DOHH2 (cell line): ENCODE data around the gene MOB2.
"Not testable (repeated sequence)": the region's sequence is repeated elsewhere in the genome, so short reads cannot be mapped to it uniquely, and the experiment has no call there.

Source experiments
- H3F3A ChIP-seq: fragments of 200-600 bp; sonication (generic), shearing (Covaris generic); 2 replicates; pipeline ENCODE4 v1.6.0; 2016; ENCODE audit warnings: antibody characterized with exemption, mild to moderate bottlenecking; ENCODE audit not compliant: control insufficient read depth, insufficient read depth
- H3K27ac ChIP-seq: fragments of 200-600 bp; sonication (generic); 2 replicates; pipeline ENCODE4 v1.5.1; 2014; ENCODE audit warnings: low read depth, mild to moderate bottlenecking, low read length, moderate library complexity
- H3K27me3 ChIP-seq: fragments of 200-600 bp; sonication (generic); 2 replicates; pipeline ENCODE4 v1.6.1; 2014; ENCODE audit warnings: mild to moderate bottlenecking, low read length, mixed read lengths; ENCODE audit not compliant: control insufficient read depth
- H3K36me3 ChIP-seq: fragments of 200-600 bp; sonication (generic); 2 replicates; pipeline ENCODE4 v1.6.1; 2014; ENCODE audit warnings: mild to moderate bottlenecking, low read length, moderate library complexity, mixed read lengths; ENCODE audit not compliant: control insufficient read depth
- H3K4me1 ChIP-seq: fragments of 200-600 bp; sonication (generic); 2 replicates; pipeline ENCODE4 v1.6.1; 2014; ENCODE audit warnings: mild to moderate bottlenecking, low read length, mixed read lengths; ENCODE audit not compliant: control insufficient read depth
- H3K4me2 ChIP-seq: fragments of 200-600 bp; sonication (generic); 2 replicates; pipeline ENCODE4 v1.6.0; 2014; ENCODE audit warnings: mild to moderate bottlenecking, low read length, moderate library complexity
- H3K4me3 ChIP-seq: fragments of 200-600 bp; sonication (generic); 2 replicates; pipeline ENCODE4 v1.5.1; 2014; ENCODE audit warnings: mild to moderate bottlenecking, low read length, mixed read lengths
- H3K79me2 ChIP-seq: fragments of 200-600 bp; sonication (generic); 2 replicates; pipeline ENCODE4 v1.6.1; 2014; ENCODE audit warnings: mild to moderate bottlenecking, low read length, mixed read lengths; ENCODE audit not compliant: control insufficient read depth
- H3K9me2 ChIP-seq: fragments of 200-600 bp; sonication (generic); replicated peaks from 2 replicates; pipeline ENCODE4 v1.6.1; 2014; ENCODE audit warnings: mild to moderate bottlenecking, low read length, mixed read lengths; ENCODE audit not compliant: control insufficient read depth
- H3K9me3 ChIP-seq: fragments of 200-600 bp; sonication (generic); 2 replicates; pipeline ENCODE4 v1.6.1; 2014; ENCODE audit warnings: antibody characterized with exemption, low read length, mixed read lengths; ENCODE audit not compliant: control insufficient read depth, insufficient read depth
- H4K20me1 ChIP-seq: fragments of 200-600 bp; sonication (generic); 2 replicates; pipeline ENCODE4 v1.6.0; 2014; ENCODE audit warnings: low read depth, mild to moderate bottlenecking, antibody characterized with exemption, low read length, moderate library complexity; ENCODE audit not compliant: control insufficient read depth, insufficient read depth
- EZH2phosphoT487 ChIP-seq: fragments of 200-600 bp; sonication (generic); IDR thresholded peaks from 2 replicates; pipeline ENCODE4 v1.6.1; 2017; ENCODE audit warnings: borderline replicate concordance, mild to moderate bottlenecking, antibody characterized with exemption, low read length, moderate library complexity, mixed read lengths
- TF ChIP-seq, protein P1 (sequence below): fragments of 200-600 bp; sonication (generic); IDR thresholded peaks from one replicate; pipeline ENCODE4 v1.5.1; 2014; ENCODE audit warnings: antibody characterized with exemption, mild to moderate bottlenecking, low read depth, low read length; ENCODE audit not compliant: poor library complexity, severe bottlenecking

Gene MOB2

DNA sequence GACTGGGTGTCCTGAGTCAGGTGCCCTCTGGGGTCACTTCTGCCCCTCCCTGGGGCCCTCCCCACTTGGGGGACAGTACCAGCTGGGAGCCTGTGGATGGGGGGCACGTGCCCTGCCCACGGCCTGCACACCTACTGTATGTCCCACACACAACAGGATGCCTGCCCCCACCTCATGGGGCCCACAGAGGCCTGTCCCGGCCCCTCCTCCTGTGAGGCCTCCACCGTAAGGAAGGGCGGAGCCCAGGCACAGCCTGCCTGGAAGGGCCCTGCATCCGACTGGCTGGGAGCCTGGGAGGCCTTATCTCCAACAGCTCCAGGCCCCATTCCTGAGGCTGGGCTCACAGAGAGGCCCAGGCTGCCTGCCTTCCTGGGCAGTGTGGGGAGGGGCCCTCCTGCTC lies 49.1 kb downstream of the MOB2 start:
- Histone ChIP-seq H3F3A (no peaks in the 10 kb centered on the region), H4K20me1 (no peaks in the 10 kb centered on the region), H3K9me2 (no peaks in the 10 kb centered on the region), H3K27me3 (no peaks in the 10 kb centered on the region), H3K36me3 (no peaks in the 10 kb centered on the region), H3K4me2 (no peak overlapping the region), H3K27ac (no peak overlapping the region), H3K4me1 (no peaks in the 10 kb centered on the region), H3K9me3 (no peaks in the 10 kb centered on the region), H3K79me2 (no peaks in the 10 kb centered on the region), H3K4me3 (no peak overlapping the region)
- no peak for TF ChIP-seq EZH2phosphoT487
- TF ChIP-seq, protein P1, sequence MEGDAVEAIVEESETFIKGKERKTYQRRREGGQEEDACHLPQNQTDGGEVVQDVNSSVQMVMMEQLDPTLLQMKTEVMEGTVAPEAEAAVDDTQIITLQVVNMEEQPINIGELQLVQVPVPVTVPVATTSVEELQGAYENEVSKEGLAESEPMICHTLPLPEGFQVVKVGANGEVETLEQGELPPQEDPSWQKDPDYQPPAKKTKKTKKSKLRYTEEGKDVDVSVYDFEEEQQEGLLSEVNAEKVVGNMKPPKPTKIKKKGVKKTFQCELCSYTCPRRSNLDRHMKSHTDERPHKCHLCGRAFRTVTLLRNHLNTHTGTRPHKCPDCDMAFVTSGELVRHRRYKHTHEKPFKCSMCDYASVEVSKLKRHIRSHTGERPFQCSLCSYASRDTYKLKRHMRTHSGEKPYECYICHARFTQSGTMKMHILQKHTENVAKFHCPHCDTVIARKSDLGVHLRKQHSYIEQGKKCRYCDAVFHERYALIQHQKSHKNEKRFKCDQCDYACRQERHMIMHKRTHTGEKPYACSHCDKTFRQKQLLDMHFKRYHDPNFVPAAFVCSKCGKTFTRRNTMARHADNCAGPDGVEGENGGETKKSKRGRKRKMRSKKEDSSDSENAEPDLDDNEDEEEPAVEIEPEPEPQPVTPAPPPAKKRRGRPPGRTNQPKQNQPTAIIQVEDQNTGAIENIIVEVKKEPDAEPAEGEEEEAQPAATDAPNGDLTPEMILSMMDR, result no peak

DNA sequence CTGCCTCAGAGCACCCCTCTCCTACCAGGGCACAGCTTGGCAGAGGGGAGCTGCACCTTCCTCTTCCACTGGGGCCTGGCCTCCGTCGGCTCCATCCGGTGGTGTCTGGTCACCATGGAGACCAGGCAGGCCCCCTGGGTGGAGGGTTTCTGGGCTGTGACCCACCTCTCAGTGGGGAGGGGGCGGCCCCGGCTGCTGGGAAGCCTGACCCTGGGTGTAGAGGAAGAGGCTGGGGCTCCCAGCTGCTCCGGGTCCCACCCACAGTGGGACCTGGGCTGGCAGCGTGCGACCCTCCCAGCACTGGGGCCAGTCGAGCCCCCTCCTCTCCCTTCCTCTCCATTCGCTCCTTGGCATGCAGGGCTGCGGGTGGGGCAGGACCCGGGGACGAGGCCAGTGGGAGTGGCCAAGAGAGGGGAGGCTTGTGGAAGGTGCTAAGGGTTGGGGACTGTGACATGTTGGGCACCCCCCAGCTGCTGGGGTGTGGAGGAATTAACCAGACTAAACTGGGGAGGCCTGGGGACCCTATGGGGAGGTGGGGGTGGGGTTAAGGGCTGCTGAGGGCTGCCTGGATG lies 50.0 kb downstream of the MOB2 start:
- Histone ChIP-seq H3K79me2 (no peaks in the 10 kb centered on the region), H4K20me1 (no peaks in the 10 kb centered on the region), H3F3A (no peaks in the 10 kb centered on the region), H3K4me2 (no peak overlapping the region), H3K27me3 (no peaks in the 10 kb centered on the region), H3K4me3 (no peak overlapping the region), H3K9me2 (no peaks in the 10 kb centered on the region), H3K27ac (no peak overlapping the region), H3K4me1 (no peaks in the 10 kb centered on the region), H3K9me3 (no peaks in the 10 kb centered on the region), H3K36me3 (no peaks in the 10 kb centered on the region)
- no peak for TF ChIP-seq EZH2phosphoT487
- TF ChIP-seq, protein P1, result no peak

DNA sequence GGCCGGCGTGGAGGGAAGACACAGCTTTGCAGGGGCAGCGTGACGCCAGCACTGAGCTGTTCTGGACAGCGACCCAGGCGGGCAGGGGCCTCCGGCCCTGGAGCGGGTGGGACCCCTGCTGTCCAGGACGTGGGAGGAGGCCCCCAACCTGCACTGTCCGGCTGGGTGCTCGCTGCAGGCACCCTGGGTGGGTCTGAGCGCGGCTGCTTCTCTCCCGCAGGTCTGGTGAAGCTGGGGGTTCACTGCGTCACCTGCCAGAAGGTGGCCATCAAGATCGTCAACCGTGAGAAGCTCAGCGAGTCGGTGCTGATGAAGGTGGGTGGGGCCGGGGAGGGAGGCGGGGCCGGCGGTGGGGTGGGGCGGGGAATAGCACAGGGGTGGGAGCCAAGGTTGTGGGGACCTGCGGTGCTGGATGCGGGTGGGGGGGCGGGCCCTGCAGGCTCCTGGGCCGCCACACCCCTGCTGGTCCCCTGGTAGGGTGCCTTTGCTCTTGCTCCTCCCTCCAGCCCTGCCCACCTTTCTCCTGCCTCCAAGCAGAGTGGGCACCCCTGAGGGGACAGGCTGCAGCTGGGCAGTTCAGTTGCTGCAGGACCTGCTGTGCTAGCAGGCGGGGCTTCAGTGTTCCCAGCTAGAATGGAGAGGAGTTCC lies 50.6 kb downstream of the MOB2 start:
- Histone ChIP-seq H3K4me3 (no peak overlapping the region), H3F3A (no peaks in the 10 kb centered on the region), H4K20me1 (no peaks in the 10 kb centered on the region), H3K36me3 (no peaks in the 10 kb centered on the region), H3K4me2 (no peak overlapping the region), H3K27me3 (no peaks in the 10 kb centered on the region), H3K4me1 (no peaks in the 10 kb centered on the region), H3K79me2 (no peaks in the 10 kb centered on the region), H3K9me2 (no peaks in the 10 kb centered on the region), H3K27ac (no peak overlapping the region), H3K9me3 (no peaks in the 10 kb centered on the region)
- no peak for TF ChIP-seq EZH2phosphoT487
- TF ChIP-seq, protein P1, result no peak

DNA sequence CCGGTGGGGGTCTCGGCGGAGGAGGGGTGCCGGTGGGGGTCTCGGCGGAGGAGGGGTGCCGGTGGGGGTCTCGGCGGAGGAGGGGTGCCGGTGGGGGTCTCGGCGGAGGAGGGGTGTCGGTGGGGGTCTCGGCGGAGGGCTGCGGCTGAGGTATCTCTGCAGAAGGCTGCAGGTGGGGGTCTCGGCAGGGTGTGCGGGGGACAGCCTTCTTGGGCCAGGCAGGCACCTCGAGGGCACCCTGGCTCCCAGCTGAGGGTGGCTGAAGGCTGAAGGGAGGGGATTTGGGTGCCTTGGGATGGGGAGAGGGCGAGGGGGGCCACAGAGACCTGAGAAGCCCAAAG lies 51.1 kb downstream of the MOB2 start:
- H3K9me3 ChIP-seq, H3K36me3 ChIP-seq, H3K4me2 ChIP-seq, H3K4me3 ChIP-seq, H4K20me1 ChIP-seq, H3F3A ChIP-seq, H3K27me3 ChIP-seq, H3K9me2 ChIP-seq, H3K4me1 ChIP-seq, H3K27ac ChIP-seq, H3K79me2 ChIP-seq: not testable (repeated sequence)
